Keratinocyte (primary cell): ENCODE data around the gene METTL5.

Source experiments
- CTCF ChIP-seq, 3 experiments: IDR thresholded peaks in 1 of 3; conservative IDR thresholded peaks in 1 of 3; optimal IDR thresholded peaks in 1 of 3; 2 replicates in 2 of 3; 3 replicates in 1 of 3; pipeline versions ENCODE3 to v1.5.1; 2011; ENCODE audit warnings: low read length in 3 of 3, mild to moderate bottlenecking in 3 of 3, moderate library complexity in 2 of 3, control low read depth in 1 of 3, inconsistent platforms in 1 of 3; ENCODE audit not compliant: insufficient read depth in 2 of 3; ENCODE audit errors: extremely low read depth in 1 of 3
- EZH2 ChIP-seq: IDR thresholded peaks from one replicate; pipeline ENCODE4 v1.6.1; 2012; ENCODE audit warnings: inconsistent platforms, mild to moderate bottlenecking, low read length, moderate library complexity

- TF ChIP-seq CTCF (optimal IDR thresholded peaks at IDR 0.05 in 1 of 3, IDR thresholded peaks at IDR 0.05 in 1 of 3, conservative IDR thresholded peaks at IDR 0.05 in 1 of 3; ENCODE audit: extremely low read depth in 1 of 3, insufficient read depth in 2 of 3, low read length in 3 of 3), result no peak
- no peak for TF ChIP-seq EZH2
Observed at GRCh38 chr2:169803480-169803879, 21.2 kb downstream of the METTL5 start.
